GM18526 (cell line): ENCODE data around the gene CNKSR3.

ENCODE experiments used
- POLR2A ChIP-seq: IDR thresholded peaks from 3 replicates; pipeline ENCODE4 v1.6.1; 2011; ENCODE audit not compliant: insufficient read length; ENCODE audit errors: extremely low read depth

Gene CNKSR3

DNA sequence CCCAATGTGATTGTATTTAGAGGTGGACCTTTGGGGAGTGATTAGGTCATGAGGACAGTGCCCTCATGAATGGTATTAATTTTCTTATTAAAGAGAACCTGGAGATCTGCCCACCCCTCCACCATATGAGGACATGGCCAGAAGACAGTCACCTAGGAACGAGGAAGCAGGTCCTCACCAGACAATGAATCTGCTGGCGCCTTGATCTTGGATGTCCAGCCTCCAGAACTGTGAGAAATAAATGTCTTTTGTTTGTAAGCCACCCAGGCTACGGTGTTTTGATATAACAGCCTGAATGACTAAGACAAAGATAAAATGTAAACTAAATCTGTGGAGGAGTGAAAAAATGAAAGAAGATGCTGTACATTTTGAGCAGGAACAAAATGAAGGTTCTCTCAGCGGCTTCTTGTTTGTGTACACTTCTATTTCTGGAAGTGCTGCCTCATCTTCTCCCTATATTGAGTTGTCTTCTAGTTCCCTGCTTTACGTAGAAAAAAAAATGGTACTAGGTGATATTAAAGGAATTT, 152.4 kb downstream of the CNKSR3 start:
- no peak for TF ChIP-seq POLR2A

DNA sequence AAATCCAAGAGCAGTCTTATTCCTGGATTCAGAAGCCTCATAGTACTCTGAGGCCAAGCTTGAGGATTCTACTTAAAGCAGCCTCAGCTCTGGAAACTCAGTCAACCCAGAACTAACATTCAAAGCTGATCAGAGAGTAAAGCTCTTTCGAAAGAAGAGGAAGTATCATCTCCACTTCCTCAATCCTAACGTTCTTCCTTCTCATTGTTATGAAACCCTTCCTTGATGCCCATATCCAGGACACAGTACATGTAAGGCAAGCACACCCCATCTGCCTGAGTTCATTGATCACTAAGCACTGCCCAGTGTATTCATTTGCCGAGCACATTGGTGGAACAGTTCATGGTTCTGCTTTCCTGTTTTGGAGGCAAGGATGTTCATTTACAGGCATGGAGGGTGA, 153.8 kb downstream of the CNKSR3 start, which contains the start of gene IPCEF1:
TSS of gene IPCEF1 (minus strand) at position 114 of the 400 bp plus-strand sequence. CDS start 90,856 bp downstream, outside the sequence.
- TF ChIP-seq POLR2A, result no peak

DNA sequence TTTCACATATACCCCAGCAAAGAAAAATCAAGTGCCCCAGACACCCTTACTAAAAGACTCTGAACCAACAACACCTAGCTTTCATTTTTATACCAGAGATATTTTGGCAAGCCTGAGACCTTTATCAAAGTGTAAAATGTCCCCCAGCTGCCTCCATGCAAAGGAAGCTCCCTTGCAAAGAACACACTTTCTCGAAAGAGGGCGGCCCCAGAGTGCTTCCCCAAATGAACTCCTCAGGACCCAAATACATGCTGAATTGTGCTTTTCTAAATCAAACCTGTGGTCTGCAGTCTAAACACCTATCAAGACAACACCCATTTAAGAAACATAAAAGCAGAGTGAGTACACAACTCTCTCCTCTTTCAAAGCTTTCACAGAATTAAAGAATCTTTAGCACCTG, 154.4 kb downstream of the CNKSR3 start:
- TF ChIP-seq POLR2A, result no peak

DNA sequence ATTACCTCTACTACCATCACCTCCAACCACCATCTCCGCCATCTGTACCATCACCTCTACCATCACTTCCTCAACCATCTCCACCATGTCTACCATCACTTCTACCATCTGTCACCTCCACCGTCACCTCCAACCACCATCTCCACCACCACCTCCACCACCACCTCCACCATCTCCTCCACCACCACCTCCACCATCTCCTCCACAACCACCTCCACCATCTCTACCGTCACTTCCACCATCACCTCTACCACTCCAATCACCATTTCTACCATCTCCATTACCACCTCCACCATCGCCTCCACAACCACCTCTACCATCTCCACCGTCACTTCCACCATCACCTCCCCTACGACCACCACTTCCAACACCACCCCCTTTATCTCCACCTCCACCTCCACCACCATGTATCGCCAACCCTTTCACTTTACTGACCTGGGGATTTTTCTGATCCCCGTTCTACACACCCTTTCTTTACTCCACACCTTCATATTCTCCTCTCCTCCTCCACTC, 156.2 kb downstream of the CNKSR3 start:
- TF ChIP-seq POLR2A, result no peak

DNA sequence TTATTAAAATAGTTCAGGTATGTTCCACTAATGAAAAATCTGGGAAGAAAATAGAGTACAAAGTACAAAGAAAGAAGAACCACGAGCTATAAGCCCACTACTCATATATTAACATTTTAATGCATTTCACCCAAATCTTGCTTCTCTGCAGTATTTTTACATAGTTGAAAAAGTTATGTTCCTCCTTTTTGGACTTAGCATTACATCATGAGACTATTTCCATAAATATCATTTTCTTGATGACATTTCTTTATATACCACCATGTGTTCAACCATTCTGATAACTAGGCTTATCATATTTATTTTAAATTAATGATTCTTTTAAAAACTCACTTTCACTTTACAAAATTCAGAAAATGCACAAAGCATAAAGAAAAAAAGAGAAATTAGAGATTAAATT, 156.9 kb downstream of the CNKSR3 start:
- TF ChIP-seq POLR2A, result no peak

DNA sequence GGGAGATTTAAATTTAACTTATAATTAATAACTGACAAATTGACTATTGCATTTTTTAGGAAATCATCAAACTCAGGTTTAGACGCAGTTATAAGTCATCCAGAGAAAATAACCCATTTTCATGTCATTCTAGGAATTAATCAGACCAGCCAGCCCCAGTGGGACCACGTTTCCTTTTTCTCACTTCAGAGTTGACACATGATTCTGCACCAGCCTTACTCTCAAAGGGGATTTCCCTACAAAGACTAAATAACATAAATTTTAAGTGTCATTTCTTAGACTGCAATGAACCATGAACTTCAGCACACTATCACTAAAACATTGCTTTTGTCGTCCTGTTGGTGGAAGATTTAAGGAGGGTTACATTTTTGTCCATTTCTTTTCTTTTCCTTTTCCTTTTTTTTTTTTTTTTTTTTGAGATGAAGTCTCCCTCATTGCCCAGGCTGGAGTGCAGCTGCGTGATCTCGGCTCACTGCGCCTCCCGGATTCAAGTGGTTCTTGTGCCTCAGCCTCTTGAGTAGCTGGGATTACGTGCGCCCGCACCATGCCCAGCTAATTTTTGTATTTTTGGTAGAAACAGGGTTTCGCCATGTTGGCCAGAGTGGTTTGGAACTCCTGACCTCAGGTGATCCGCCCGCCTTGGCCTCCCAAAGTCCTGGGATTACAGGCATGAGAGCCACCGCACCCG, 157.4 kb downstream of the CNKSR3 start:
- TF ChIP-seq POLR2A, result no peak

DNA sequence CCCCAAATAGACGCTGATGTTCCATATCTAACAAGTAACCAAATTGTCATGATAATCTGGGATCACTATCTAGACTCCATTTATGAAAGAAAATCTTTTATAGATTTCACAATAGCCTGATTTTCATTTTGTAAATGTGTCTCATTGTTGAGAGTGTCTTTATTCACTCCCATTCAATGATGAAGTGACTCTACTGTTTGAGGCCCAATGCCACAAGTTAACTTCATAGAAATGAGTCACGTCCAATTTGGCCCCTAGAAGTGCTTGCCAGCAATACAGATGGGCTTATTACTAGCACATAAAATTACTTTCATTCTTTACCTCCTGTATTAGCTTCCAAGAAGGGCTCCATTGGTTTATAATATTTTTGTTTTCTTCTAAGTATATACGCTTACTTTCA, 160.2 kb downstream of the CNKSR3 start:
- TF ChIP-seq POLR2A, result no peak

DNA sequence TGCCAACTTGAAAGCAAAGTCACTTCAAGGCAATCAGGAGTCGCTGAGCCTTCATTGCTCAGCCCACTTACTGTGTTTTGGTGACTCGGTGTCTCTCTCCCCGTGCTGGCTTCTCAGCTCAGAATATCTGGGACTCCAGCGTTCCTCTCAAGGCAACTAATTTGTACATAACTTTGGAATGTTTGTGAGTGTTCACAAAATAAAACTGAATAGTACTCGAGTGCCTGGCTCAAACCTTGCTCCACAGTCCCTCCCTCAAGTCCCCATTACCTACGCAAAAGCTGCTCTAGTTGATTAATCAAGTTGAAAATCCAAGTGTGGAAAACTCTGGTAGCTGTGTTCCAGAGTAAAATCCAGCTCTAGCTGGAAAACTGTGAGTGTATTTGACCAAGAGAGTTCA, 162.5 kb downstream of the CNKSR3 start:
- TF ChIP-seq POLR2A, result no peak

DNA sequence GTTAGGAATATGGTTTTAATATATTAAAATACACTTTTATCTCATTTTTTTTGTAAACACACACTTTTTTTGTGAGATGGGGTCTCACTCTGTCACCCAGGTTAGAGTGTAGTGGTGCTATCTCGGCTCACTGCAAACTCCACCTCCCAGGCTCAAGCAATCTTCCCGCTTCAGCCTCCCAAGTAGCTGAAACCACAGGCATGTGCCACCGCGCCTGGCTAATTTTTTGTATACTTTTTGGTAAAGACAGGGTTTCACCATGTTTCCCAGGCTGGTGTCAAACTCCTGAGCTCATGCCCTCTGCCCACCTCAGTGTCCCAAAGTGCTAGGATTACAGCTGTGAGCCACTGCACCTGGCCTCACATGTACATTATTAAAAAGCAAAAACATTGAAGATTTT, 164.7 kb downstream of the CNKSR3 start:
- no peak for TF ChIP-seq POLR2A

DNA sequence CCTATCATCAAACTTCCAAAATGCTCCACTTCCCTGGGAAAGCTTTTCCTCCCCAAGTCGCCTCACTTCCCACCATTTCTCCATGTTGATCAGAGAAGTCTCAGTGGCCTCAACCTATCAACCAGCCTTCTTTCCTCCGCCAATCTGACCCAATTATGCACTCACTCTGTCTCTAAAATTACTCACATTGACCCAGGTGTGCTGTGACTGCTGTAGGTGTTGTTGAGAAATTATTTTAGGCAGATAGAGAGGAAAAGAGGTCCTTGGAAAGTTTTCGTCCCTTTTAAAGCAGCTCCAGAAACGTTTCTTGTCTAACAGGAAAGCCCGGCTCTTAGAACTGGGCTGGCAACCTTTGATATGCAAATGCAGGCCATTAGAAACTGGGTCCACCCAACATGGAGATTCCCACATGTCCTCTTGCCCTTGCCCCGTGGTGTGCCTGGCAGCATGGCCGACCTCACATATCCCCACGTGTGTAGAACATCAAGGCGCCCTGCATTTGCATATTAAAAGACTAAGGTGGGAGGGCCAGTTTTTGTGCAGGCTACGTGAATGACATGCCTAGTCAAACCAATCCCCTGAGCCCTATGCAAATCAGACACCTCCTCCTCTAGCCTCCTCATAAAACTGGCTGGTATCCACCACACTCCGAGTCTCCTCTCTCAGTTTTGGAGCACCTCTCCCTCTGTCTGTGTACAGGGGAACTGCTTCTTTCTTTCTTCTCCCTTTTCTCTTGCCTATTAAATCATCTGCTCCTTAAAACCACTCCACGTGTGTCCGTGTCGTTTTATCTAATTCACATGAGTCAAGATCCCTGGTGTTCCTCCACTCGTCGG, 166.8 kb downstream of the CNKSR3 start:
- TF ChIP-seq POLR2A, result no peak

DNA sequence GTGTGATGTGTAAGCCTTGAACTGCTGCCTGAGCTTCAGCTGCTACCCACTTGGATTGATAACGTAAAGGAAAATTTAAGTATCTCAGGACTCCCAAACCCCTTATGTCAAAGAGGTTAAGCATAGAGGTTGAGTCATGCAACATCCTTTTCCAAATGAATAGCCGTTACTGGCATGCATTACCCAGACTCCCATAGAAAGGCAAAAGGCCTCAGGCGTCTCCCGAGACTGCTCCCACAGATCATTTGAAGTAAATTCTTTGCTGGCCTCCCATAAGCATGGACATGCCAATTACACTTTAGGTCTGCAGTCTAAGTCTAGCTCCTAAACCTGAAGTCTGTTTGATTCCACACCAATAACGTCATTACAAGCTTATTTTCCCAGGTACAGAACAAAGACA, 168.6 kb downstream of the CNKSR3 start:
- no peak for TF ChIP-seq POLR2A

DNA sequence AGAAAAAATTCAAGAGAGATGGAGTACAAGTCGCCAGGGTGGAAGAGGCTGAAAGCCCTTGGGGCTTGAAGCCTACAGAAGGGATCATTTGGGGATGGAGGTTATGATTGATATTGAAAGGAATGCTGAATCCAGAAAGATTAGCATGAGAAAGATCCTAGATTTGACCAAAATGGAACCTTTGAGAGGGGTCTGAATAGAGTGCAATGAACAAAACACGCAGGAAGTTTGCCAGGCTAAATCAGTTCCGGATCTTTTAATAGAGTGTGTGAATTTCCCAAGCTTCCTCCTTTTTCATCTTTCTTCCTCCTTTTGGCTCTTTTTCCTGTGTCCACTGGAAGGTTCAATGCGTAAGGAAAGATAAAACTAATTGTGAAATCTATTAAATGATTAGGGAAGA, 169.1 kb downstream of the CNKSR3 start:
- no peak for TF ChIP-seq POLR2A
